DMS53 treated with DMSO at 0.1 percent for 48 hours (cell line): Measurements from ENCODE around the gene CCDC183.
"Not testable (repeated sequence)": the region's sequence is repeated elsewhere in the genome, so short reads cannot be mapped to it uniquely, and the experiment has no call there.

Source experiments
- DNase-seq: peaks from one replicate; lab custom pipeline; 2025; ENCODE audit not compliant: unreplicated experiment; lab: John Stamatoyannopoulos, UW

The CCDC183 gene

GRCh38 chr9:136799079-136799853 is 3.1 kb downstream of the CCDC183 start:
- DNase-seq = peak; percentile 49

DNA sequence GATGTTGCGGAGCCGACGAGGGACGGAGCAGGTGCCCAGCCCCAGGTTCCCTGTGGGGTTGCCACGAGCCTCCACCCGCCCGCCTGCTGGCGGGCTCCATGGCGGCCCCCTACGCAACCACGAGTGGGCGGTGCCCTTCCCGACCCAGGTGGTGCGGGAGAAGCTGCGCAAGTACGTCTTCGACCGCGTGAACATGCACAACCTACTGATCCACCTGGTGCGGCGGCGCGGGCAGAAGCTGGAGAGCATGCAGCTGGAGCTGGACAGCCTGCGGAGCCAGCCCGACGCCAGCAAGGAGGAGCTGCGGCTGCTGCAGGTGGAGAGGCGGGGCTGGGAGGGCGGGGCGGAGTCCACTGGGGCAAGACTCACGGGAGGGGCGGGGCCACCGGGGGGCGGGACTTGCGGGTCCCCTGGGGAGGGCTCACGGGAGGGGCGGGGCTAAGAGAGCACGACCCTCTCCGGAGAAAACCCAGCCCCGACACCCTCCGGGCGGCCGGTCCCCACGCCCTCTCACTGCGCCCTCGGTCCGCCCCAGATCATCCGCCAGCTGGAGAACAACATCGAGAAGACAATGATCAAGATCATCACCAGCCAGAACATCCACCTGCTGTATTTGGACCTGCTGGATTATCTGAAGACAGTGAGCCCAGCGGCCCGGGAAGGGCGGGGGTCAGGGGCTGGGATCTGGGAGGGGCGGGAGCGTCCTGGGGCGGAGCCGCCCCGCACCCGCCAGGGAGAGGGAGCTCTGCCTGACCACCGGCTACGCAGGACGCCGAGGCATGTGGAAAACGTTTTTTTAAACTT is 3.9 kb downstream of the CCDC183 start:
- DNase-seq = peak; percentile 81

DNA sequence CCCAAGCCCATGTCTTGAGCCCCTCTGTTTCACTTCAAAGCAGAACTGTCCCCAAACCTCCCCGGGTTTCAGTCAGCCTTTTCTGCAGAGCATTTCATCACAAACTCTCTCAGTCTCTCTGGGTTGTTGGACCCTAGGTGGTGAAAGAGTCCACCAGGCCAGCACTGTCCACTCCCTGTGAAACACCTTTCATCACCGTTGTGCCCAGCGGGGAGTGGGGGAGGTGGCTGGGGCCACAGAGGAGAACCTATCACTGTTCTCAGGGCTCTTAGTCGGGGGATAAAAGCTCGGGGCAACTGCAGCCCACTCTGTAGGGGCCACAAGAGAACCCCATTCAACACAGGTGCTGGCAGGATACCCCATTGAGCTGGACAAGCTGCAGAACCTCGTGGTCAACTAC is 6.2 kb downstream of the CCDC183 start:
- DNase-seq = no peak

DNA sequence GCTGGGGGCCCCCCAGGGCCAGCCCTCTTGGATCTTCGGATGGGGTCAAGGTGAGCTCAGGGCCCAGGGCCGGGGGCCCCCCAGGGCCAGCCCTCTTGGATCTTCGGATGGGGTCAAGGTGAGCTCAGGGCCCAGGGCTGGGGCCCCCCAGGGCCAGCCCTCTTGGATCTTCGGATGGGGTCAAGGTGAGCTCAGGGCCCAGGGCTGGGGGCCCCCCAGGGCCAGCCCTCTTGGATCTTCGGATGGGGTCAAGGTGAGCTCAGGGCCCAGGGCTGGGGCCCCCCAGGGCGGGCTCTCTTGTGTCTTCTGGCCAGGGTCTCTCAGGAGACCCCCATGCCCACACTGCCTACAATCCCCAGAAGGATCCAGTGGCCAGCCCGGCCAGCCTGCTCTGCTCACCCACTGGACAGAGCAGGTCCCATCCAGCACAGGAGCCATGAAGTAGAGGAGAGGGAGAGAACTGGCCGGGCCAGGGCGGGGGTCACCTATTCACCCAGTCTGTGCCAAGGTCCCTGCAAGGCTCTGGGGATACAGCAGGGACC is 6.9 kb downstream of the CCDC183 start:
- not testable (repeated sequence) for DNase-seq

GRCh38 chr9:136803551-136804508 is 7.7 kb downstream of the CCDC183 start:
- no peak for DNase-seq

- DNase-seq = no peak
Observed at GRCh38 chr9:136804509-136805206, 8.5 kb downstream of the CCDC183 start.

GRCh38 chr9:136805207-136805740 is 9.1 kb downstream of the CCDC183 start:
- DNase-seq = no peak

GRCh38 chr9:136806067-136806466 is 9.9 kb downstream of the CCDC183 start:
- no peak for DNase-seq

DNA sequence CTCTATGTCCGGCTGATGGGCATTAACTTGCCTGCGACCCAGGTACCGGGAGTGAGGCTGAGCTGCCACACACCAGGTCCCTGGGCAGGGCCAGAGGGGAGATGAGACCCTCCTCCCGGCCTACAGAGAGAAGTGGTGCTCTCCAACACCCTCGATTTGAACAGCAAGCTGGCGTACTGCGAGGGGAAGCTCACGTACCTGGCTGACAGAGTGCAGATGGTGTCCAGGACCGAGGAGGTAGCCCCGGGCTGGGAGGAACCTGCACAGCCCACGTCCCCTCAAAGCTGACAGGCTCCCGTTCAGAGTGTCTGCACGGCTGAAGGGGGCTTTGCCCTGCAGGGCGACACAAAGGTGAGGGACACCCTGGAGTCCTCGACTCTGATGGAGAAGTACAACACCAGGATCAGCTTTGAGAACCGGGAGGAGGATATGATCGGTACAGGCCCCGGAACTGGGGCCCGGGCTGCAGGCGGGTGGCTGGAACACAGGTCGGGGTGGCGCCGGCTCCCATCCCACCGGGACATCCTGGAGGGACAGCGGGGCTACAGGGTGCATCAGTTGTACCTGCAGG is 10.6 kb downstream of the CCDC183 start:
- no peak for DNase-seq

DNA sequence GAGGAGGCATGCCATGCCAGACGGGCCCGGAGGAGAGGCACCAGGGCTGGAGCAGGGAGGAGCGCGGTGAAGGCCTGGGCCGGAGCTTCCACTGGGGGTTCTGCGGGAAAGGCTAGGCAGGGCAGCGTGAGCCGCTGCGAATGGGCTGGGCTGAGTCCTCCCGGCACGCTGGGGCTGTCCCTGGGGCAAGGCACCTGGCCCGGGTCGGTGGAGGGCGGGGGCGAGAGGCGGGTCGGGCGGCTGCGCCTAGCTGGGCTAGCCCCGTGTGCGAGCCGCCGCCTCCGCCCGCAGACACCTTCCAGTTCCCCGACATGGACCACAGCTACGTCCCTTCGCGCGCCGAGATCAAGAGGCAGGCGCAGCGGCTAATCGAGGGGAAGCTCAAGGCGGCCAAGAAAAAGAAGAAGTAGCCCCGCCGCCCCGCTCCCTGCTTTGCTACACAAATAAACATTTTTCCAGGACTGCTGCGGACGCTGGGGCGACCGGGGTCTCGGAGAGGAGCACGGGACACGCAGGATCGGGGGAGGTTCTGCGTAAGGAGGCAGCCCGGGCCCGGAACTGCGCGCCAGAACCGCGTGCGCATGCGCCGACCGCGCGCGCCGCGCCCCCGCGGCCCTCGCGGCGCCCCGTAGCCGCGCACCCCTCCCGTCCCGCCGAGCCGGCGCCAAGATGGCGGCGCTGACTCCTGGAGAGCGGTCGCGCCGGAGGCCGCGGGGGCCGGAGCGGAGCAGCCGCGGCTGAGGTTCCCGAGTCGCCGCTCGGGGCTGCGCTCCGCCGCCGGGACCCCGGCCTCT is 11.3 kb downstream of the CCDC183 start, which contains the start of gene RABL6:
Gene RABL6, plus strand, starts transcription at position 668 of the 794 bp plus-strand sequence. CDS start 249 bp downstream, outside the sequence.
- DNase-seq = peak; percentile 35

DNA sequence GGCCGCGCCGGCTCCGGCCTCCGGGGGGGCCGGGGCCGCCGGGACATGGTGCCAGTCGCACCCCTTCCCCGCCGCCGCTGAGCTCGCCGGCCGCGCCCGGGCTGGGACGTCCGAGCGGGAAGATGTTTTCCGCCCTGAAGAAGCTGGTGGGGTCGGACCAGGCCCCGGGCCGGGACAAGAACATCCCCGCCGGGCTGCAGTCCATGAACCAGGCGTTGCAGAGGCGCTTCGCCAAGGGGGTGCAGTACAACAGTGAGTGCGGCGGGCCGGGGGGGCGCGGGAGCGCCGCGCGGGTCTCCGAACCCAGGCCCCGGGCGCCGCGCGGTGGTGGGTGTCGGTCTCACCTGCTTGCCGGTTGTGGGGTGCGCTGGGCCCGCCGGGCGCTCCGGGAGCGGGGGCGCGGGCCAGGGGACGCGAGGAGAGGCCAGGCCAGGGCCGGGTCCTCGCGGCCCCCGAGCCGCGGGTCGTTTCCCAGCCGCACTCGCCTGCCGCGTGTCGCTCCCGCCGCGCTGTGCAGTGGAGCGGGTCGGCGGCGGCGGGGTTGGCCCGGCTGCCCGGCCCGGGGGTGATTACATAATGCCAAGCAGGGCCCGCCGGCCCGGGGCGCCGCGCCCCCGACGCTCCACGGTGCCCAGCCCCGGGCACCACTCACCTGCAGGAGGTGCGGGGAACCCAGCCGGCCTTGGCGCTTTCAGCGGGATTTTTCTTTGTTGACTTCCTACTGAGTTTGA is 12.1 kb downstream of the CCDC183 start:
- DNase-seq = no peak

DNA sequence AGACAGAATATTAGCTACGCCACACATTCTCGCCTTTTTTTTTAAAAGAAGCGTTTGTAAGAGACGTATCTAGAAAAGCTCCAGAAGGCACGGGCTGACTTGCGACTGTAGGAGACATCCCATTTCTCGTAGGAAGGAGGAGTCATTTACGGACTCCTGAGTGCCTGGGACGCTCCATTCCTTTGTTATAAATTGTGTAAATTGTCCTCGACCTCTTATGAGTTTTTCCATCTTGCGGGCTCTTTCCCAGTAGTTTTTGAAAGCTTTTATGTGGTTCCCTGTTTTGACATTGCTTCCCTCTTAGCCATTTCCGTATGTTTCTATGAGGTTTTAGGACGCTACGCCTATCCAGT is 12.6 kb downstream of the CCDC183 start:
- no peak for DNase-seq

DNA sequence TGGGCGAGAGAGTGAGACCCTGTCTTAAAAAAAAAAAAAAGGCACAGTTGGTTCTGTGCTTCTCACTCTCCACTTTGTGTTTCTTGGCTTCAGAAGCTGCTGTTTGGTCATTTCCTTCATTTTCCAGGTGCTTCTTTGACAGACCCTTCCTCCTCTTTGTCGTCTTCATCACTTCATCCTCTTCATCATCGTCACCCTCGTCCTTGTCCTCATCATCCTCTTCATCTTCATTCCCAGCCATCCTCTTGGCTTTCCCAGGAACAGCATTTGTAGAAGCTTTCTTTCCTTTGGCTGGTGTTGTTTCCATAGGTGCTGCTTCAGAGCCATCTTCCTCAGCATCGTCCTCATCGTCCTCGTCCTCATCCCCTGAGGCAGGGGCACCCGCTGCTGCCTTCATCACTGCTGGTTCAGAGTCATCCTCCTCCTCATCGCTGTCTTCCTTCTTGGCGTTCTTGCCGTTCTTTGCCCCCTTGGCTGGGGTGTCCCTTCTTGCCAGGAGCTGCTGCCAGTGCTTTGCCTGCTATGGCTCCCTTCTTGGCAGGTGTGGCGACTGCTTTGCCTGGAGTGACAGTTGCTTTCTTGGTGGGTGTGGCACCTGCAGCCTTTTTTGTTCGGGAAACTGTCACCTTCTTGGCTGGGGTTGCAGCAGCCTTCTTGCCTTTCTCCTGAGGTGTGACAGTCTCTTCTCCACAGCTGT is 18.7 kb downstream of the CCDC183 start:
- DNase-seq = no peak

GRCh38 chr9:136815422-136815782 is 19.3 kb downstream of the CCDC183 start:
- no peak for DNase-seq

DNA sequence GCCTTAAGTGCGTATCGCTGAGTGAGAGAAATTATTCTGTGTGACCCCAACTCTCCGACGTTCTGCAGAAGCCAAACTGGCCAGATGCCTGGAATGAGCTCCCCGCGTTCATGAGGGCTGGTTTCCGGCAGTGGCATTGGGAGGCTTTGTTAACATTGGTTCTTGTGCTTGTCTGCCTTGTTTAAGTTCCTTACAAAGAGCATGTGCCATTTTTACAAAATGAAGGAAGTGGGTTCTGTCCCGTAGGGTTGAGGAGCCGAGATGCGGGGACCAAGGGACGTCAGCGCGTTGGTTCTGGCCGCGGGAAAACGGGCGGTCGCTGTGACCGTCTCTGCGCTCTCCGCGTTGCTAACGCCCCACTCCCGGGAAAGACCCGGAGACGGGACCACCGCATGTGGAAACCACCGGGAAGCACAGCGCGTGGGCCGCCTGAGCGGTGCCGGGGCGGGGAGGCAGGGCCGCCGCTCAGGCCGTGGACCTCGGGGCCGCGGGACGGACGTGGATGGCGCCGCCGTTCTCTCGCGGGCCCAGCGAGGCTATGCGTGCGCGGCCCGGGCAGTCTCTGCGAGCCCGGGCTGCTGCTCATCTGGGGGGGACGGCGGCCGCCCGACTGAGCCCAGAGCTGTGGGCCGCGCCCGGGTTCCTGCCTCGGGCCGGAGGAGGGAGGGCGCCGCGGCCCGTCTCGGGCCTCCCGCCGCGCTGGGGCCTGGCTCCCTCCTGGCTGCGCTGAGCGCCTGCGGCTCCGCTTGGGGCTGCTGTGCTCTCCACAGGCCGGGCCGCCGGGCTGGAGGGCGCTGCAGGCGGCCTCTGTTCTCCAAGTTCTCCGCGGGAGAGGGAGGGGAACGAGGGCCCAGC is 25.1 kb downstream of the CCDC183 start:
- DNase-seq = no peak

DNA sequence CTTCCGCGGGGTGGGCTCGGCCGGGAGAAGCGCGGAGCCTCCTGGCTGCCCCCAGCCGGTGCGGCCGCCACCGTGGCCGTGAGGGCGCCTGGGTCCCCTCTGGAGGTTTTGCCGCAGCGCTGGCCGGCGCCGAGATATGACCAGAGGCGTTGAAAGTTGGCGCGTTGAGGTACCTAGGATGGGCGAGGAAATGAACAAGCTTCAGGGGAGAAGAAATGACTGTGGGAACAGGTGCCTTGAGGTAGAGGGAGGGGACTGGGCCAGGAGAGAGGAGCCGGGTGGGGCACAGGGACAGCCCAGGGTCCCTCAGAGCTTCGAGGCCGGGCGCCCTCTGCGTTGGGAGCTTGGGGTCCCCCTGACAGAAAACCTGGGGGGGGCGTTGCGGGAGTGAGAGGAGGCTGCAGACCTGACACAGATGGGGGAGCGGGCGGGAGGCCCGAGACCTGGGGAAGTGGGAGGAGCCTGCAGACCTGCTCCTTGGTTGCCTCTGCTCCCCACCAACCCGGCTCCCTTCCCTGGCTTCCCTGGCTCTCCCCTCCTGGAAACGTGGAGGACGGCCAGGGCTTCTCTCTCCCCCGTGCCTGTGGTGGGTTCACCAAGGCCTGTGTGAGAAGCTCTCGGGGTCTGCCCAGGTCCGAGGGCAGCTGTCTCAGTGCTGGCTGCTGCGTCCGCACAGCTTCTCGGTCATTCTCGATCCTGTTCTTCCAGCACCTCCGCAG is 25.8 kb downstream of the CCDC183 start:
- no peak for DNase-seq
